Stimulated activated CD4-positive, alpha-beta T cell treated with anti-CD3 and anti-CD28 coated beads, Interleukin-1b, Interleukin-23, amount 100 ng/mL, for 1 hour (primary cell): ENCODE data around the gene NPPC.
"Not testable (repeated sequence)": the region's sequence is repeated elsewhere in the genome, so short reads cannot be mapped to it uniquely, and the experiment has no call there.

Source experiments
- DNase-seq, 2 donors: peaks; one replicate each; pipeline ENCODE4 v3.0.0-alpha.2; 2020; ENCODE audit warnings: low read depth in 2 of 2

Gene NPPC

GRCh38 chr2:231926180-231926741 lies at the start of gene NPPC:
NPPC (minus strand) TSS chr2:231926396; CDS start chr2:231926249, 147 bp downstream.
- DNase-seq = peak in 1 of 2 donors; percentile 37

- no peak for DNase-seq
Observed at GRCh38 chr2:231975001-231975400, 48.8 kb upstream of the NPPC start.

- no peak for DNase-seq
Observed at GRCh38 chr2:231970461-231970860, 44.3 kb upstream of the NPPC start.

- no peak for DNase-seq
Observed at GRCh38 chr2:231968820-231969219, 42.6 kb upstream of the NPPC start.

- DNase-seq = no peak
Observed at GRCh38 chr2:231966886-231967285, 40.7 kb upstream of the NPPC start.

- no peak for DNase-seq
Observed at GRCh38 chr2:231965102-231965501, 38.9 kb upstream of the NPPC start.

GRCh38 chr2:231961349-231962166 lies 35.4 kb upstream of the NPPC start, which contains the start of gene DIS3L2:
DIS3L2 (plus strand) TSS chr2:231961713; CDS start chr2:232014928, 53,215 bp downstream.
- DNase-seq = peak; percentile 29 to 65

GRCh38 chr2:231960810-231961348 lies 34.7 kb upstream of the NPPC start:
- no peak for DNase-seq

- no peak for DNase-seq
Observed at GRCh38 chr2:231957913-231958763, 31.9 kb upstream of the NPPC start.

- DNase-seq = no peak
Observed at GRCh38 chr2:231955758-231956472, 29.7 kb upstream of the NPPC start.

- DNase-seq = no peak
Observed at GRCh38 chr2:231951452-231952035, 25.3 kb upstream of the NPPC start.

GRCh38 chr2:231947694-231948093 lies 21.5 kb upstream of the NPPC start:
- DNase-seq = no peak

- not testable (repeated sequence) for DNase-seq
Observed at GRCh38 chr2:231947112-231947511, 20.9 kb upstream of the NPPC start.

GRCh38 chr2:231946241-231946814 lies 20.1 kb upstream of the NPPC start:
- no peak for DNase-seq

- no peak for DNase-seq
Observed at GRCh38 chr2:231942180-231942579, 16.0 kb upstream of the NPPC start.

- no peak for DNase-seq
Observed at GRCh38 chr2:231941673-231942072, 15.5 kb upstream of the NPPC start.

GRCh38 chr2:231940795-231941194 lies 14.6 kb upstream of the NPPC start:
- DNase-seq = no peak

- DNase-seq = no peak
Observed at GRCh38 chr2:231939022-231939421, 12.8 kb upstream of the NPPC start.

- DNase-seq = no peak
Observed at GRCh38 chr2:231937057-231937456, 10.9 kb upstream of the NPPC start.

GRCh38 chr2:231936491-231936890 lies 10.3 kb upstream of the NPPC start:
- DNase-seq = no peak

- no peak for DNase-seq
Observed at GRCh38 chr2:231935815-231936214, 9.6 kb upstream of the NPPC start.
